ENCODE data around the gene RPEL1.

Gene RPEL1

DNA sequence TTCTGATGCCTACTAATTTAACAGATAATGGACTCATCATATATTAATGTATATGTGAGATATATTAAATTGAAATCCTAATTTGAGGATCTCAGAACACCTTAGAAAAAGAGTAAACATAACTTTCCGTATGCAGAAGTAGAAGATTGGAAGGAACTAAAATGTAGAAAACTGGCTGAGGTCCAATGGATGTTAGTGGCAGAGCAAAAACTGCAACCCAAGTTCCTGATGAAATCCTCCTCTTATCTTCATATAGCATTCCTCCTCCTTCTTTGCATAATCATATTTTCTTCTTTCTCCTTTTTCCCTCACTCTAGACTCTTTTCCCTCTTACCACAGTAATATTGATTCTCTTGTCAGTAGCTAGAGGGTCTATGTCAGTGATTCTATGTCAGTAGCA, 37.3 kb downstream of the RPEL1 start:
- Mint-ChIP-seq H3K36me3 (no peaks in the 10 kb centered on the region), H3K27me3 (peaks cover 87% of the 10 kb centered on the region), H3K4me3 (no peak overlapping the region), H3K27ac (no peak overlapping the region), H3K9me3 (peaks cover 4% of the 10 kb centered on the region), H3K4me1 (no peaks in the 10 kb centered on the region)
- ATAC-seq = no peak

DNA sequence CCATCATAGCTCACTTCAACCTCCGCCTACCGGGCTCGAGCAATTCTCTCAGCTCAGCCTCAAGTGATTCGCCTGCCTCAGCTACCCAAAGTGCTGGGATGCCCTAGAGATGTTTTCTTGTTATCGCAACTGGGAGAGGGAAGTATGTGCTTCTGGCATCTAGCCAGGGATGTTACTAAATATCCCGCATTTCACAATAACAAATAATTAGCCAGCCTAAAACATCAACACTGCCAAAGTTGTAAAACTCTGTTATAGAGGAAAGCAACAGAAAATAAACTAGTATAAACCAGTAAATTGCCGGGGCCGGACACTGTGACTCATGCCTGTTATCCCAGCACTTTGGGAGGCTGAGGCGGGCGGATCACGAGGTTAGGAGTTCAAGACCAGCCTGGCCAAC, 38.5 kb downstream of the RPEL1 start:
- Mint-ChIP-seq H3K27ac (no peak overlapping the region), H3K4me1 (no peaks in the 10 kb centered on the region), H3K9me3 (no peaks in the 10 kb centered on the region), H3K4me3 (no peak overlapping the region), H3K36me3 (no peaks in the 10 kb centered on the region), H3K27me3 (peaks cover 87% of the 10 kb centered on the region)
- no peak for ATAC-seq

DNA sequence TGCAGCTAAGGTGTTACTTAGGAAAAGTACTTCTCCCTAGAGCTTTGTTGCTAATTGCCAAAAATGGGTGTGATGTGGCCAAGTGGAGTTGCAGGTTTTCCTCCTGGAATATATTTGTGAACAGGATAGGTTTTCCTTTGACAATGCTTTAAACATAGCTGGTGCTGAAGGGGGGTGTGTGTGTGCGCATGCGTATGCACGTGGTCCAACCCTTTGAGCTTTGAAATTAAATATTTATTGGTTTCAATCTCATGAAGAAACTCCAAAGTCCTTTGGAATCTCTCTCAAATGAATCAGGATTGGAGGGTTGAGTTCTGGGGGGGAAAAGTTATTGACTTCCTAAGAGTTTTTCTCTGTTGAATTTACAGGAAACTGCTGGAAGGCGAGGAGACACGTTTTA, 42.3 kb downstream of the RPEL1 start:
- Mint-ChIP-seq H3K27ac (no peak overlapping the region), H3K4me3 (no peak overlapping the region), H3K9me3 (no peaks in the 10 kb centered on the region), H3K27me3 (peaks cover 74% of the 10 kb centered on the region), H3K4me1 (no peaks in the 10 kb centered on the region), H3K36me3 (no peaks in the 10 kb centered on the region)
- ATAC-seq = no peak

DNA sequence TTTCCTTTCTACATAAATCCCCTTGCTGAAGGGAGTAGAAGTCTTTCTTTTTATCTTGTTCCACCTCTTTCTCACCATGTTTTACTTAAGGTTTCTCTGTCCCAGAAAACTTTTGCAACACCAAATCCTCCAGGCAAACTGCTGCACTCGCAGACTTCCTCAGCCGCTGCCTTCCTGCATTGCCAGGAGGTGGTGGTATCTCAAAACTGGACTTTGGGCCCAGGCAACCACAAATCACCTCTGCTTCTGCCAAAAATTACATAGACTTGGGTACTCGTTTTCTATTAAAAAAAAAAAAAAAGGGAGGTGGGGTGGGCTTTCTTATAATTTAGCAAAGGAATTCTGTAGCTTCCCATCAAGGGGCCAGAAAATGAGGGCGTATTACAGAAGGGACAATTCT, 45.9 kb downstream of the RPEL1 start:
- no peak for ATAC-seq
- no peak overlapping the region for H3K27ac Mint-ChIP-seq
- H3K36me3 Mint-ChIP-seq = no peaks in the 10 kb centered on the region

DNA sequence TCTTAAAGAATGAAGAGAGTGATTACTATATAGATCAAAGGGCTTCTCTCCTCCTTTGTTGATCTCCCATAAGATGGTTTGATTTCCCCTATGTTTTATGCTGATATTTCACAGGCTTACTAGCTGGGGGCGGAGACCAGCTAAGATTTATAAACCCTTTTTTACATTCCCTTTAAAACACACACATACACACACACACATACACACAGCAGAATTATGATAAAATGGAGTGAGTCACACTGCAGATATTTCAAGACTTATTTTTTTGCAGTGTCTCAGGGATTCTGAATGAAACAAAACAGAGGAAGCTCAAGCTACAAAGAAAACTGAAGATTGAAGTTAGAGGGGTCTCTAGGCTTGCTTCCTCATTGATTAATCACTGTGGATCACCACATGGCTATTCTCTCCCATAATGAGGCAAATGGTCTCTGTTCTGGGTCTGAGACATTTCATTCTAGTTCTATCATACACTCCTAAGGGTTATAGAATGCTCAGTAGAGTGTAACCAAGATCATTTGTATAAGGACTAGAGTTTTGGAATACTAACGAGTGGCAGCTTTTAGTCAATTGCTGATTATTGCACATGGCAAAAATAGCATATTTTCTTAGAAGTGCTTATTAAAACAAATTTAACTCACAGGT, 49.8 kb downstream of the RPEL1 start:
- H3K4me1 Mint-ChIP-seq = no peaks in the 10 kb centered on the region
- ATAC-seq = no peak
- H3K27me3 Mint-ChIP-seq = peaks cover 12% of the 10 kb centered on the region
- no peak overlapping the region for H3K4me3 Mint-ChIP-seq
- H3K9me3 Mint-ChIP-seq = no peaks in the 10 kb centered on the region
- H3K36me3 Mint-ChIP-seq = no peaks in the 10 kb centered on the region
- H3K27ac Mint-ChIP-seq = no peak overlapping the region

More for the DNA sequence above, 45.9 kb downstream of the RPEL1 start:
- Mint-ChIP-seq H3K4me1 (no peaks in the 10 kb centered on the region), H3K4me3 (no peak overlapping the region), H3K27me3 (peaks cover 47% of the 10 kb centered on the region), H3K9me3 (no peaks in the 10 kb centered on the region)
